GM21447 (cell line): ENCODE data around the gene PPP2R5E.
"Not testable (repeated sequence)": the region's sequence is repeated elsewhere in the genome, so short reads cannot be mapped to it uniquely, and the experiment has no call there.

Source experiments
- ATAC-seq: cut with Tn5 transposase; IDR thresholded peaks from one replicate; pipeline ENCODE4 v1.9.1; 2021; ENCODE audit not compliant: unreplicated experiment

The PPP2R5E gene

GRCh38 chr14:63387711-63388110, 155.5 kb downstream of the PPP2R5E start:
- no peak for ATAC-seq

GRCh38 chr14:63383776-63384367, 159.3 kb downstream of the PPP2R5E start:
- peak; percentile 94 for ATAC-seq

GRCh38 chr14:63378444-63378843, 164.7 kb downstream of the PPP2R5E start:
- ATAC-seq: no peak

- no peak for ATAC-seq
Measured at GRCh38 chr14:63375769-63376168, 167.4 kb downstream of the PPP2R5E start.

- not testable (repeated sequence) for ATAC-seq
Measured at GRCh38 chr14:63371613-63372012, 171.6 kb downstream of the PPP2R5E start.

- ATAC-seq: no peak
Measured at GRCh38 chr14:63371033-63371432, 172.1 kb downstream of the PPP2R5E start.

- no peak for ATAC-seq
Measured at GRCh38 chr14:63367742-63368364, 175.3 kb downstream of the PPP2R5E start.

- no peak for ATAC-seq
Measured at GRCh38 chr14:63362389-63362819, 180.8 kb downstream of the PPP2R5E start.

GRCh38 chr14:63361790-63362189, 181.4 kb downstream of the PPP2R5E start:
- no peak for ATAC-seq

GRCh38 chr14:63357841-63358240, 185.3 kb downstream of the PPP2R5E start:
- no peak for ATAC-seq

- ATAC-seq: no peak
Measured at GRCh38 chr14:63345826-63346225, 197.4 kb downstream of the PPP2R5E start.

- no peak for ATAC-seq
Measured at GRCh38 chr14:63344336-63344735, 198.8 kb downstream of the PPP2R5E start.

- ATAC-seq: no peak
Measured at GRCh38 chr14:63343878-63344277, 199.3 kb downstream of the PPP2R5E start.

- no peak for ATAC-seq
Measured at GRCh38 chr14:63342371-63342770, 200.8 kb downstream of the PPP2R5E start.

GRCh38 chr14:63328787-63329737, 214.1 kb downstream of the PPP2R5E start:
- no peak for ATAC-seq

GRCh38 chr14:63326840-63327239, 216.3 kb downstream of the PPP2R5E start:
- no peak for ATAC-seq

- ATAC-seq: no peak
Measured at GRCh38 chr14:63322897-63323573, 220.1 kb downstream of the PPP2R5E start.

GRCh38 chr14:63322472-63322871, 220.7 kb downstream of the PPP2R5E start:
- ATAC-seq: no peak
